ENCODE data around the gene SGCA. TPM values are rescaled to one million over a fixed set of nuclear protein-coding genes. Genes with fewer than 3 reads are reported as not detected.

Gene SGCA
- total RNA-seq, 1 experiment from 2014 or later, result not detected

GRCh38 chr17:50118828-50119218, 47.0 kb upstream of the SGCA start:
- no peak overlapping the region for H3K4me3 Mint-ChIP-seq (ENCODE audit: unreplicated experiment)
- H3K4me1 Mint-ChIP-seq (ENCODE audit: insufficient read depth, unreplicated experiment), result no peaks in the 10 kb centered on the region
- no TSS peak for BruUV-seq (replicated peaks)
- peaks cover 49% of the 10 kb centered on the region for H3K27me3 Mint-ChIP-seq (ENCODE audit: insufficient read depth, unreplicated experiment)
- intact Hi-C loops (cut with micrococcal nuclease), result no loop called here
- no peak for DNase-seq (ENCODE audit: unreplicated experiment)
- no peak overlapping the region for H3K27ac Mint-ChIP-seq (ENCODE audit: low read depth, unreplicated experiment)
- no peaks in the 10 kb centered on the region for H3K9me3 Mint-ChIP-seq (ENCODE audit: unreplicated experiment)
- peaks cover 5% of the 10 kb centered on the region for H3K36me3 Mint-ChIP-seq (ENCODE audit: insufficient read depth, unreplicated experiment)
- CTCF ChIA-PET, result interaction anchor here (0.7 to 2.0 kb wide), 7 partner anchors 11 to 178 kb away, joined by 3 to 8 read pairs (median 5); partner anchors contain the start of gene PDK2
- TF ChIP-seq CTCF (IDR thresholded peaks at IDR 0.05; ENCODE audit: unreplicated experiment), result no peak
- POLR2A ChIA-PET, result no interaction called here

- intact Hi-C loops (cut with micrococcal nuclease), result no loop called here
- no peak overlapping the region for H3K4me3 Mint-ChIP-seq (ENCODE audit: unreplicated experiment)
- no peak overlapping the region for H3K27ac Mint-ChIP-seq (ENCODE audit: low read depth, unreplicated experiment)
- no peak for TF ChIP-seq CTCF (IDR thresholded peaks at IDR 0.05; ENCODE audit: unreplicated experiment)
- CTCF ChIA-PET, result interaction anchor here (0.6 to 2.2 kb wide), 3 partner anchors 12 to 41 kb away, joined by 3 to 5 read pairs (median 4); no protein-coding TSS in a partner anchor
- DNase-seq (ENCODE audit: unreplicated experiment), result no peak
- BruUV-seq (replicated peaks), result no TSS peak
- no peaks in the 10 kb centered on the region for H3K4me1 Mint-ChIP-seq (ENCODE audit: insufficient read depth, unreplicated experiment)
- H3K36me3 Mint-ChIP-seq (ENCODE audit: insufficient read depth, unreplicated experiment), result no peaks in the 10 kb centered on the region
- no peaks in the 10 kb centered on the region for H3K9me3 Mint-ChIP-seq (ENCODE audit: unreplicated experiment)
- POLR2A ChIA-PET, result no interaction called here
- peaks cover 49% of the 10 kb centered on the region for H3K27me3 Mint-ChIP-seq (ENCODE audit: insufficient read depth, unreplicated experiment)
Observed at GRCh38 chr17:50120475-50121253, 45.1 kb upstream of the SGCA start.

- TF ChIP-seq CTCF (IDR thresholded peaks at IDR 0.05; ENCODE audit: unreplicated experiment), result no peak
- intact Hi-C loops (cut with micrococcal nuclease), result no loop called here
- Mint-ChIP-seq H3K27ac (ENCODE audit: low read depth, unreplicated experiment) (no peak overlapping the region), H3K4me3 (ENCODE audit: unreplicated experiment) (no peak overlapping the region), H3K27me3 (ENCODE audit: insufficient read depth, unreplicated experiment) (peaks cover 47% of the 10 kb centered on the region), H3K4me1 (ENCODE audit: insufficient read depth, unreplicated experiment) (peaks cover 6% of the 10 kb centered on the region), H3K9me3 (ENCODE audit: unreplicated experiment) (no peaks in the 10 kb centered on the region), H3K36me3 (ENCODE audit: insufficient read depth, unreplicated experiment) (no peaks in the 10 kb centered on the region)
- no peak for DNase-seq (ENCODE audit: unreplicated experiment)
- CTCF ChIA-PET, result interaction anchor here (0.6 to 1.9 kb wide), 6 partner anchors 8 to 96 kb away, joined by 3 to 10 read pairs (median 4); no protein-coding TSS in a partner anchor
- POLR2A ChIA-PET, result interaction anchor here (1.1 kb wide), 1 partner anchor 13 kb away, joined by 3 read pairs; no protein-coding TSS in a partner anchor
- no TSS peak for BruUV-seq (replicated peaks)
Observed at GRCh38 chr17:50122945-50123344, 42.9 kb upstream of the SGCA start.

- Mint-ChIP-seq H3K36me3 (ENCODE audit: insufficient read depth, unreplicated experiment) (no peaks in the 10 kb centered on the region), H3K9me3 (ENCODE audit: unreplicated experiment) (no peaks in the 10 kb centered on the region), H3K4me1 (ENCODE audit: insufficient read depth, unreplicated experiment) (peaks cover 11% of the 10 kb centered on the region), H3K27me3 (ENCODE audit: insufficient read depth, unreplicated experiment) (peaks cover 46% of the 10 kb centered on the region), H3K4me3 (ENCODE audit: unreplicated experiment) (no peak overlapping the region), H3K27ac (ENCODE audit: low read depth, unreplicated experiment) (peak overlapping the region; percentile 63)
- CTCF ChIA-PET, result interaction anchor here (0.5 to 1.9 kb wide), 5 partner anchors 9 to 97 kb away, joined by 3 to 10 read pairs (median 4); no protein-coding TSS in a partner anchor
- no peak for TF ChIP-seq CTCF (IDR thresholded peaks at IDR 0.05; ENCODE audit: unreplicated experiment)
- BruUV-seq (replicated peaks), result no TSS peak
- POLR2A ChIA-PET, result no interaction called here
- intact Hi-C loops (cut with micrococcal nuclease), result no loop called here
- no peak for DNase-seq (ENCODE audit: unreplicated experiment)
Observed at GRCh38 chr17:50123649-50124349, 42.0 kb upstream of the SGCA start.
